ENCODE results near the gene ZNF385D. TPM values are rescaled to one million over a fixed set of nuclear protein-coding genes. Genes with fewer than 3 reads are reported as not detected.

The ZNF385D gene
- total RNA-seq, 1 experiment from 2014 or later: 9.6 TPM

GRCh38 chr3:21446945-21447475, 304.0 kb downstream of the ZNF385D start (continued):
- TF ChIP-seq, protein P1, sequence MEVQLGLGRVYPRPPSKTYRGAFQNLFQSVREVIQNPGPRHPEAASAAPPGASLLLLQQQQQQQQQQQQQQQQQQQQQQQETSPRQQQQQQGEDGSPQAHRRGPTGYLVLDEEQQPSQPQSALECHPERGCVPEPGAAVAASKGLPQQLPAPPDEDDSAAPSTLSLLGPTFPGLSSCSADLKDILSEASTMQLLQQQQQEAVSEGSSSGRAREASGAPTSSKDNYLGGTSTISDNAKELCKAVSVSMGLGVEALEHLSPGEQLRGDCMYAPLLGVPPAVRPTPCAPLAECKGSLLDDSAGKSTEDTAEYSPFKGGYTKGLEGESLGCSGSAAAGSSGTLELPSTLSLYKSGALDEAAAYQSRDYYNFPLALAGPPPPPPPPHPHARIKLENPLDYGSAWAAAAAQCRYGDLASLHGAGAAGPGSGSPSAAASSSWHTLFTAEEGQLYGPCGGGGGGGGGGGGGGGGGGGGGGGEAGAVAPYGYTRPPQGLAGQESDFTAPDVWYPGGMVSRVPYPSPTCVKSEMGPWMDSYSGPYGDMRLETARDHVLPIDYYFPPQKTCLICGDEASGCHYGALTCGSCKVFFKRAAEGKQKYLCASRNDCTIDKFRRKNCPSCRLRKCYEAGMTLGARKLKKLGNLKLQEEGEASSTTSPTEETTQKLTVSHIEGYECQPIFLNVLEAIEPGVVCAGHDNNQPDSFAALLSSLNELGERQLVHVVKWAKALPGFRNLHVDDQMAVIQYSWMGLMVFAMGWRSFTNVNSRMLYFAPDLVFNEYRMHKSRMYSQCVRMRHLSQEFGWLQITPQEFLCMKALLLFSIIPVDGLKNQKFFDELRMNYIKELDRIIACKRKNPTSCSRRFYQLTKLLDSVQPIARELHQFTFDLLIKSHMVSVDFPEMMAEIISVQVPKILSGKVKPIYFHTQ (CRISPR knock-in tag; IDR thresholded peaks at IDR 0.05): no peak
- no peak for TF ChIP-seq CREM (CRISPR knock-in tag; IDR thresholded peaks at IDR 0.05)
- TF ChIP-seq JUN (CRISPR knock-in tag; IDR thresholded peaks at IDR 0.05): no peak
- TF ChIP-seq IRF1 (CRISPR knock-in tag; IDR thresholded peaks at IDR 0.05): no peak
- no peak for TF ChIP-seq ATF6 (CRISPR knock-in tag; IDR thresholded peaks at IDR 0.05)

GRCh38 chr3:21446027-21446426, 305.0 kb downstream of the ZNF385D start:
- no peaks in the 10 kb centered on the region for H3K27me3 Mint-ChIP-seq (ENCODE audit: low read depth)
- H3K9me3 Mint-ChIP-seq: no peaks in the 10 kb centered on the region
- no peaks in the 10 kb centered on the region for H3K36me3 Mint-ChIP-seq
- H3K27ac Mint-ChIP-seq: no peak overlapping the region; the same call in 1 of the 2 replicates
- ChIA-PET POLR2A (no interaction called here), CTCF (interaction anchor here (0.7 kb wide), 1 partner anchor 450 kb away, joined by 3 read pairs; no protein-coding TSS in a partner anchor)
- no peak overlapping the region for H3K4me3 Mint-ChIP-seq
- peaks cover 12% of the 10 kb centered on the region for H3K4me1 Mint-ChIP-seq
- ATAC-seq: no peak
- DNase-seq (ENCODE audit: low spot score): no peak
- no peak for TF ChIP-seq SMAD3 (CRISPR knock-in tag; IDR thresholded peaks at IDR 0.05; ENCODE audit: borderline replicate concordance)
- TF ChIP-seq ZNF396 (CRISPR knock-in tag; IDR thresholded peaks at IDR 0.05; ENCODE audit: borderline replicate concordance): no peak
- no peak for TF ChIP-seq TP53 (CRISPR knock-in tag; IDR thresholded peaks at IDR 0.05)
- TF ChIP-seq CREB1 (CRISPR knock-in tag; IDR thresholded peaks at IDR 0.05): no peak
- no peak for TF ChIP-seq CBFB (CRISPR knock-in tag; IDR thresholded peaks at IDR 0.05; ENCODE audit: low read depth)
- TF ChIP-seq ZNF138 (CRISPR knock-in tag; conservative IDR thresholded peaks at IDR 0.05): no peak
- no peak for TF ChIP-seq JUN (CRISPR knock-in tag; IDR thresholded peaks at IDR 0.05)
- TF ChIP-seq GRHL2 (CRISPR knock-in tag; IDR thresholded peaks at IDR 0.05; ENCODE audit: insufficient replicate concordance, severe bottlenecking): no peak
- TF ChIP-seq, protein P2, sequence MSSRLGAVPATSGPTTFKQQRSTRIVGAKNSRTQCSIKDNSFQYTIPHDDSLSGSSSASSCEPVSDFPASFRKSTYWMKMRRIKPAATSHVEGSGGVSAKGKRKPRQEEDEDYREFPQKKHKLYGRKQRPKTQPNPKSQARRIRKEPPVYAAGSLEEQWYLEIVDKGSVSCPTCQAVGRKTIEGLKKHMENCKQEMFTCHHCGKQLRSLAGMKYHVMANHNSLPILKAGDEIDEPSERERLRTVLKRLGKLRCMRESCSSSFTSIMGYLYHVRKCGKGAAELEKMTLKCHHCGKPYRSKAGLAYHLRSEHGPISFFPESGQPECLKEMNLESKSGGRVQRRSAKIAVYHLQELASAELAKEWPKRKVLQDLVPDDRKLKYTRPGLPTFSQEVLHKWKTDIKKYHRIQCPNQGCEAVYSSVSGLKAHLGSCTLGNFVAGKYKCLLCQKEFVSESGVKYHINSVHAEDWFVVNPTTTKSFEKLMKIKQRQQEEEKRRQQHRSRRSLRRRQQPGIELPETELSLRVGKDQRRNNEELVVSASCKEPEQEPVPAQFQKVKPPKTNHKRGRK (CRISPR knock-in tag; IDR thresholded peaks at IDR 0.05; ENCODE audit: borderline replicate concordance): no peak

- H3K36me3 Mint-ChIP-seq: no peaks in the 10 kb centered on the region
- ChIA-PET CTCF (no interaction called here), POLR2A (interaction anchor here (0.7 kb wide), 1 partner anchor 10 kb away, joined by 3 read pairs; no protein-coding TSS in a partner anchor)
- no peaks in the 10 kb centered on the region for H3K27me3 Mint-ChIP-seq (ENCODE audit: low read depth)
- H3K4me3 Mint-ChIP-seq: no peak overlapping the region
- TF ChIP-seq RORB (CRISPR knock-in tag; IDR thresholded peaks at IDR 0.05) (no peak), IRF1 (CRISPR knock-in tag; IDR thresholded peaks at IDR 0.05) (no peak), SMAD4 (CRISPR knock-in tag; IDR thresholded peaks at IDR 0.05) (no peak), ZNF671 (CRISPR knock-in tag; IDR thresholded peaks at IDR 0.05) (no peak), CBFB (CRISPR knock-in tag; IDR thresholded peaks at IDR 0.05; ENCODE audit: low read depth) (no peak)
- TF ChIP-seq, protein P3, sequence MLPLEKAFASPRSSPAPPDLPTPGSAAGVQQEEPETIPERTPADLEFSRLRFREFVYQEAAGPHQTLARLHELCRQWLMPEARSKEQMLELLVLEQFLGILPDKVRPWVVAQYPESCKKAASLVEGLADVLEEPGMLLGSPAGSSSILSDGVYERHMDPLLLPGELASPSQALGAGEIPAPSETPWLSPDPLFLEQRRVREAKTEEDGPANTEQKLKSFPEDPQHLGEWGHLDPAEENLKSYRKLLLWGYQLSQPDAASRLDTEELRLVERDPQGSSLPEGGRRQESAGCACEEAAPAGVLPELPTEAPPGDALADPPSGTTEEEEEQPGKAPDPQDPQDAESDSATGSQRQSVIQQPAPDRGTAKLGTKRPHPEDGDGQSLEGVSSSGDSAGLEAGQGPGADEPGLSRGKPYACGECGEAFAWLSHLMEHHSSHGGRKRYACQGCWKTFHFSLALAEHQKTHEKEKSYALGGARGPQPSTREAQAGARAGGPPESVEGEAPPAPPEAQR (CRISPR knock-in tag; IDR thresholded peaks at IDR 0.05): no peak
- TF ChIP-seq, protein P4, sequence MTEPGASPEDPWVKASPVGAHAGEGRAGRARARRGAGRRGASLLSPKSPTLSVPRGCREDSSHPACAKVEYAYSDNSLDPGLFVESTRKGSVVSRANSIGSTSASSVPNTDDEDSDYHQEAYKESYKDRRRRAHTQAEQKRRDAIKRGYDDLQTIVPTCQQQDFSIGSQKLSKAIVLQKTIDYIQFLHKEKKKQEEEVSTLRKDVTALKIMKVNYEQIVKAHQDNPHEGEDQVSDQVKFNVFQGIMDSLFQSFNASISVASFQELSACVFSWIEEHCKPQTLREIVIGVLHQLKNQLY (CRISPR knock-in tag; IDR thresholded peaks at IDR 0.05): no peak
- H3K9me3 Mint-ChIP-seq: no peaks in the 10 kb centered on the region
- H3K4me1 Mint-ChIP-seq: peaks cover 17% of the 10 kb centered on the region
- DNase-seq (ENCODE audit: low spot score) (no peak), ATAC-seq (no peak)
- no peak overlapping the region for H3K27ac Mint-ChIP-seq
These were observed 309.2 kb downstream of the ZNF385D start for GRCh38 chr3:21441821-21442220.
